Glomerular visceral epithelial cell (primary cell): ENCODE results near the gene DYRK1A.
A peak's percentile ranks its signal among the peaks of the same experiment; 100 is the strongest.

Source experiments
- DNase-seq: peaks from one replicate; pipeline ENCODE4 v3.0.0-alpha.2; 2016; ENCODE audit errors: extremely low spot score

The DYRK1A gene

DNA sequence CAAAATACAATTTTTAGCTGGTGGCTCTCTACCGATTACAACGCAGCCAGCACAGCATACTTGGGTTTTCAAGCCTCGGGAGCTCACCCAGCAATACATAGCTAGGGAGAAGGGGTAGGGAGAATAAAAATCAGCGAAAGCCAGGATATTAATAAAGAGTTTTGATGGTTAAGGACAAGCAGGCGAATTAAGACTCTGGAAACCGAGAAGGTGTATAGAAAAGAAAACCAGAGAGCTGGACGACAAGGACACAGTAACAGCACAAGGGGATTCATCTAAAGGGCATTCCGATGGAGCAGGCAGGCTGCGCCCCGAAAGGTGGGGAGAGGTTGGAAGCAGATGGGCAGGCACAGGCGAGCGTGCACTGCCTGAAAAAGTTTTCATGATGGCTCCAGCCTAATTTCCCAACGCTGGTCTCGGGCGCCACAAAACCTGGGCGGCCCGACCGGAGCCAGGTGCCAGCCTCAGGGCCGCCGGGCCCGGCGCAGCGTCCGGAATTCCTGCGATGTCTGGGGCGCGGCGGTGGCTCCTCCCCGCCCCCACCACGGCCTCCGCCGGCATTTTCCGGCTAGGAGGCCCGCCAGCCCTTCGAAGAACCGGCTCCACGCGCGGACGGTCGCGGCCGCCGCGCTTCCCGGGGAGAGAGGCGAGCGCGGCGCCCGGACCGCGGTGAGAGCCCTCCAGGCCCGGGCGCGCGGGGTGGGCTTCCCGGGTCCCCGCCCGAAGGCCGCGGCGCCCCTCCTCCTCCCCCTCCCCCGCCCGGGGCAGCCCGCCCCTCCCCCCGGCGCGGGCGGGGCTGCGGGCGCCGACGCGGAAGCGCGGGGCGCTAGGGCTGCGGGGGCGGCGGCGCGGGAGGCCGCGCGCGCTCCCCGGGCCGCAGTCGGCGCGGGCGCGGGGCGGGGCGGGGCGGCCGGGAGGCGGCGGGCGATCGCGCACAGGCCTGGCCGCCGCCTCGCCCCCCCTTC is 774 bp upstream of the DYRK1A start:
- DNase-seq: peak; percentile 76

DNA sequence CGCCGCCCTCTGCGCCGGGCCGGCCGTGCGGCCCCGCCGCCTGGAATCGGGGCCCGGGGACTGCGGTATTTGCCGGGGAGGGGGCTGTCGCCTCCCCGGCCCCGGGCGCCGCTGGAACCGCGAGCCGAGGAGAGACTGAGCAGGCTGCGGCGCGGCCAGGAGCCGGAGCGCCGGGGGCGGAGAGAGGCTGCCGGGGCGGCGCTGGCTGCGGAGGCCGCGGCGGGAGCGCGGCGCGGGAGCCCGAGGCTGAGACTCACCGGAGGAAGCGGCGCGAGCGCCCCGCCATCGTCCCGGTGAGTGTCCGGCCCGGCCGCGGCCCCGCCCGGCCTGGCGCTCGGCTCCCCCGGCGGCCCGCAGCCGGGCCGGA is 746 bp downstream of the DYRK1A start:
- DNase-seq: peak; percentile 13

DNA sequence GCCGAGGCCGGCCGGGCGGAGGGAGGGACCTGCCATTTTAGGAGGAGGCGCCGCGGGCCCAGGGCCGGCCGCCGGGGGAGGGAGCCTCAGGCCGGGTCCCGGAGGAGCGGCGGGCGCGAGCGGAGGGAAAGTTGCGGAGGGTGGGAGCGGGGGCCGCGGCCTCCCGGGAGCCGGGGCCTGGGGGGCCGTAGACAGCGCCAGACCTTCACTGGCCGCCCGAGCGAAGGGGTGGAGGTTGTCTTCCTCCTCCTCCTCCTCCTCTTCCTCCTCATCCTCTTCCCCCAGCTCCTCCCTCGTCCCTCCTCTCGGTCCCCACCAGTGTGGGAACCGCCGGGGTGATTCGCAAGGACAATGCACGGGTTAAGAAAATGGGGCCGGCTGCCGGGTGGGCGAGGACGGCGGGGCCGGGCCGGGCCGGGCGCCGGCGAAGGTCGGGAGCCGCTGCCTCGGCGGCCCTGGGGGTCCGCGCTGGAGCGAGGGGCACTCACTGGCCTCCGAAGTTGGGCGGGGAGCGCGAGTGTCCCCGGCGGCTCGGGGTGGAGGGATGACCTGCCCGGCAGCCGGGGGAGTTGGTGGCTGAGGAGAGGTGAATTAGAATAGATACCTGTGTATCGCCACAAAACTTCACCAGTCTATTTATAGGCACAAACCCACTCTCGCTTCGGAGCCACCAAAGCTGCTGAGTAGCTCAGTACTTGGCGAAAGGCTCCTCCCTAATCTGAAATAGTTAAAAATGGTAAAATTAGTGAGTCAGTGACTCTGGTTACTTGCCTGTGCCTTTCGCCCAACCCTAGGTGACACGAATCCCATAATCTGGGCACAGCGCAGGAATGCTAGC is 1.3 kb downstream of the DYRK1A start:
- peak; percentile 50 for DNase-seq

DNA sequence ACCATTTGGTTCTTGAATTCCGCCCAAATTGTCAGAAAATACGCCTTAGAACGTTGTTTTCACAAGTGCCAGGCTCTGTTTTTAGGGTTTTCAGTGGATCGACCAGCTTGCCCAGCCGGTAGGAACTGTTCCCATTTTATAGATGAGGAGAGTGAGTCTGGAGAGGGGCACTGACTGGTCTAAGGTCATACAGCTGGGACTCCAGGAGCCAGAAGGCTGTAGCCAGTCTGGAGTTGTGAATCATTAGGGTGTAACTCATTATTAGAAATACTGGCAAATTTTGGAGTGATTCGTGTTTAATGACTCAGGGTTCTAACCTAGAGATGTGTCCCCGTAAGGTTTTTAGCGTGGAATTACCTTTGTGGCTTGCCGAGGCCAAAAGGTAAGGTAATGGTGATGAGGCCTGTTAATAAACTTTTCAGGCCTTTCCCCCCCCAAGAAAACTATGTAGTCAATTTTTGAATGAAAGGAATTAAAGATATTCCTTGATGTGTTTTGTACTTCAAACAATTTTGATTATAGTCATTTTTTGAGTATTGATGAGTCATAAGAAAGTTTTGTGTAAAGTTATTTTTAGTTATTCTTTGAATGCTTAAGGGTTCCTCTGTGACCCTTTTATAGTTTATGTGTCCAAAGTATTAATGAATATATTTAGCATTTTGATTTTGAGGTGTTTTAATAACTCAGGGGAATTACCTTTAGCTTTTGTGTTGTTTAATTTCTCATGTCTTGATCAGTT is 2.1 kb downstream of the DYRK1A start:
- DNase-seq: peak; percentile 21

DNA sequence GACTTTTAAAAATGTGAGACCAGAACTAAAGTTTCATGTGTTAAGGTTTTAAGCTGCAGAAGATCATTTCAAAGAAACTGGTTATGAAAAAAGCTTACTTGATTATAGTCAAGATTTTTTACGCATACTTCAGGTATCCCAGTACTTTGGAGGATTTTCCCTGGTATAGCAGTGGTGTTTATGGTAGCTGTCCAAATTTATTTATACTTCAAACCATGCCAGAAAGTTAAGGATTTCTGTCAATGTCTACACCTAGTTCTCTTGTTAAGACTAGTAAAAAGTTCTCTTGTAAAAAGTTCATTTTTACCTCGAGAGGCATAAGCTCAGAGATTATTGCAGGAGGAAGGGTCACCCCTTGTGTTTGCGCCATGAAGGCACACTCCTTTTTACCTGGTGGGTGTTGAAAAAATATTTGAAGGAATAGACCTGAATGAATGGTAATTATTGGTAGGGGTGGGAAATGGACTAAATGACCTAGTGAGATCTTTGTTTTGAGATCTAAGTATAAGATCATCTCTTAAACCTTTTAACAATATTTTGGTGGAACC is 2.8 kb downstream of the DYRK1A start:
- DNase-seq: no peak

DNA sequence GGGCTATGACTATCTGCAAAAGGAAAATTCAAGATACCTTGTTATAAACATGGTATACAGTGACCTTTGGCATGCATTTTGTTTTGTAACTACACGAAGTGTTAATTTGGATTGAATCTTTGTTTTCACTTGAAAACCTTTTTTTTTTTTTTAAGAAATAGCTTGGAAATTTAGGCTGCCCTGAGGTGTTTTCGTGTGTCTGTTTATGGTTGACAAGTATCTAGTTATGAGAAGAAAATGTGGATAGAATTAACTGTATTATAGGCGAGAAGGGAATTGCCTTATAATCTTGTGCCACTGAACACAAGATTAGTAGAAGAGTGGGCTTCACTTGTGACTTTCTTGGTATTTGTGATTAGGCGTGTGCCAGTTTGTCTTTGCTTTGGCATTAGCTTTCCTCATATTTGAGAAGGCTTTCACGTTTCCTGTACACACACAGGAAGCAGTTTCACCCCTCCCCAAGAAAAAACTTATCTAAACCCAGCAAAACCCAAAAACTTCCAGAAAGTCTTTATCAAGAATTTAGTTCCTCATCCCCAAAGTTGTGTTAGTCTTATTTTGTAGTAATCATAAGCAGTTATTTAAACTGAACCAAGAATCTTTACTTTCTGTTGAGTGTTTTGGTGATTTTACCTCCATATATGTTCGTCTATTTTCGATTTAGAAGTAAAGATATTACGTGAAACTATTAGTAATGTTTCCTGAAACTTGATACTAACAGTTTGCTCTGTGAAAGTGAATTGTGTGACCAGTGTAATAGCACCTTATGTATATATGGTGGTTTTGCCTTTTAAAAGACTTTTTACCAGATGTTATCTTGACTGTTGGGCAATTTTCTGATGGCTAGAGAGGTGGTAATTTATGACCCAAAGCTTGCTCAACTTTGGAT is 3.8 kb downstream of the DYRK1A start:
- DNase-seq: no peak

DNA sequence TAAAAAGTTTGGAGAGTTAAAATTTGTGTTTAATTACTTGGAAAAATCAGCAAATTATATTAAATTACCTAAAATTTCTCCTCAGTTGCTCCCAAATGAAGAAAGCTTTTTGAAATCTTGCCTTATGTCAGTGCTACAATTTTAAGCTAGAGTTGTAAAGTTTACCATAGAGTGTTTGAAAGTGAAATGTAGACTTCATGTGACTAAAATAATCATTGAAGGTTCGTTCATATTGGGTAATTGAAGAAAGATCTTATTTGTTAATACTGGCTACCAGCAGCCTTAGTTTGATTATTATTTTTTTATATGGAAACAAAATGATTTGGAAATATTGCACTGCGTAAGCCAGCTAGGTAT is 4.4 kb downstream of the DYRK1A start:
- DNase-seq: no peak

DNA sequence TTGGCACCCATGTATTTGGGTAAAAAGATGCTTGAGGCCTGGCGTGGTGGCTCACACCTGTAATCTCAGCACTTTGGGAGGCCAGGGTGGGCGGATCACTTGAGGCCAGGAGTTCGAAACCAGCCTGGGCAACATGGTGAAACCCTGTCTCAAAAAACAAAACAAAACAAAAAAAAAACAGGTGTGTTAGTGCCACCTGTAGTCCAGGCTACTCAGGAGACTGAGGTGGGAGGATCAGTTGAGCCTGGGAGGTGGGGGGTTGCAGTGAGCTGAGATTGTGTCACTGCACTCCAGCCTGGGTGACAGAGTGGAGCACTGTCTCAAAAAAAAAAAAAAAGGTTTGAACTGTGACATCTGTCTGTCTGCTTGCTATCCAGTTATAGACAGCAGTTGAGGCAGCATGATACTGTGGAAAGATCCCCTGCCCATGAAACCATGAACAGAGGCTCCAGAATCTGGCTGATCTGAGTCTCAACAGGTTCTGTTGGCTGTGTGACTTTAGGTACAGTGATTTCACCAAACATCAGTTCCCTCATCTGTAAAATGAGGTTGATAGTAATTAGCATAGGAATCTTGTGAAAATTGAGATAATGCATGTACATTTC is 5.7 kb downstream of the DYRK1A start:
- no peak for DNase-seq

DNA sequence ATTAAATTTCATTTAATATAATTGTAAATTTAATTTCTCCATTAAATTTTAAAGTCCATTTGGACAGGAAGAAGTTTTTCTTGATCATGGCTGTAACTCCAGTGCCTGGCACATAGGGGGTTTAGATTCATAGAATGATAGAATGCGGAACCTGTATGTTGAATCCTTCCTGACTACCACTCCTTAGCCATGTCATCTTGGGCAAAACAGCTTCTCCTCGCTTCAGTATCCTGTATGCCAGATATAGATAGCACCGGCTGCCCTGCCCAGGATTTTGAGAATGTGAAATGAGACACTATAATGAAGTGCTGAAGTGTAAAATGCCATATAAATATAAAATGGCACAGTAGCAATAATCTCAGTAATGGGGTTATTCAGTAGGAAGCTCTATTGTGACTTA is 6.4 kb downstream of the DYRK1A start:
- DNase-seq: no peak

DNA sequence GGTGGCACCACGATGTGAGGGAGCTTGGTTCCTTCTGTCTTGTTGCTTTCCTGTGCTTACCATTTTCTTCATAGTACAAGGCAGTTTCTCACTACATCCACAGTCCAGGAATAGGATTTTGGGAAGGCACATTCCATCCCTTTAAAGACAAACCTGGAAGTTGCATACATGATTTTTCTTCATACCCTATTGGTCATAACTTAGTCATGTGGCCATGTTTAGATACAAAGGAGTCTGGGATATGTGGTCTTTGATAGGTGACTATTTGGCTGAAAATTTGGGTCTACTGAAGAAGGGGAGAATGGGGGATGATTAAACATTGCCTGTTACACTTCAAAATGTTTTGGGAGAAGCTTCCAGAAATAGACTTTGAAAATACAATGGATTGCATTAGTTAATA is 7.0 kb downstream of the DYRK1A start:
- peak; percentile 18 for DNase-seq

DNA sequence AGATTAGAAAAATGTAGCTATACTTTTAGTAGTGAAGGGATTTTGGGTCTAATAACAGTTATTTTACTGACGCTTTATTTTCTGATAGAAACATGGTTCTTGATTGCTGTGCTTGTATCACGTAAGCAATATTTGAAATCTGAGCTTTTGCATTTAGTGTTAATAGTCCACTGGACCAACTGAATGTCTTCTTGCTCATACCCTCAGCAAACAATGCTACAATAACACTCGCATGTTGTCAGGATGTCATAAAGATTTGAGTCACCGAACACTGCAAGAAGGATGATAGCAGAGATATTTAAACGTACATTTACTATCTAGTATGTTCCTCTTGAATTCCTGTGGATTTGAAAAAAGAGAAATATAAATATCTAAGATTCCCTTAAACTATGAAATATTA is 7.5 kb downstream of the DYRK1A start:
- peak; percentile 37 for DNase-seq

DNA sequence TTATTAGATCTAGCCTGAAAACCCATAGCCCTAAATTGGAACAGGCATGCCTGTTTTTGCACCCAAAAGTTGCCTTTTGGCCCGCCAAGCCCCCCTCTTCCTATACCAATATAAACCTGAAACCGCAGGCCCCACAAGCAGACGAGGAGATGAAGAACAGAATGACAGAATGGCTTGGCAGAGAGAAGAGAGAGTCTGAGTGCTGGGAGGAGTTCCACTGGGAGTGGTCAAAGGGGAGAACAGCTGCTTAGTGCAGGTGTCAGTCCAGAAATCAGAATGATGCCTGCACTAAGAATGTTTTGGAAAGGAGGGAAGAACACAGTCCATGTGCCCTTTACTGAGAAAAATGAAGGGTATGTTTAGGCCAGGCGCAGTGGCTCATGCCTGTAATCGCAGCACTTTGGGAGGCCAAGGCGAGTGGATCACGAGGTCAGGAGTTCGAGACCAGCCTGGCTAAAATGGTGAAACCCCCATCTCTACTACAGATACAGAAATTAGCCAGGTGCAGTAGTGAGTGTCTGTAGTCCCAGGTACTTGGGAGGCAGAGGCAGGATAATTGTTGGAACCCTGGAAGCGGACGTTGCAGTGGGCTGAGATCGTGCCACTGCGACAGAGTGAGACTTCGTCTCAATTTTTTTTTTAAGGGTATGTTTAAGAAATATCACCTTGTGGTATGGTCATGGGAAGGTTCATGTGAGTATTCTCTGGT is 9.4 kb downstream of the DYRK1A start:
- DNase-seq: no peak

DNA sequence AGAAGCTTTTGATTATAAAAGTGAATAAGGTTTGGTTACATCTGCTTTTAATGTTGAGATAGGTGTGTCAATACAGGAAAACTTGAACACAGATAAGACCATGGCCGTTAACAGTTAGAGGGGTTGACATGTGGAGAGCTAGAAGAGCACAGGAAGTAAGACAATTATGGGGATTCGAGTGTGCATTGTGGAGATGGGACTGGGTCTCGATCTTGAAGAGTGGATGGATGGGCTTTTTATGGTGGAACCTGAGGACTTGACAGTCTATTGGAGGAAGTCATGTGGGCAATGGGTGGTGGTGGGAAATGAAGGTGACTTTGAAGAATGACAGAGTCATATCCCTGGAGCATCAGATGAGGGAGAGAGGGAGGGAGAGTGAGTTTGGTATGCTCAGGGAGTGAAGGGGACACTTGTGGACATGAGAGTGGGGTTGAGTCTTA is 12.1 kb downstream of the DYRK1A start:
- DNase-seq: no peak

DNA sequence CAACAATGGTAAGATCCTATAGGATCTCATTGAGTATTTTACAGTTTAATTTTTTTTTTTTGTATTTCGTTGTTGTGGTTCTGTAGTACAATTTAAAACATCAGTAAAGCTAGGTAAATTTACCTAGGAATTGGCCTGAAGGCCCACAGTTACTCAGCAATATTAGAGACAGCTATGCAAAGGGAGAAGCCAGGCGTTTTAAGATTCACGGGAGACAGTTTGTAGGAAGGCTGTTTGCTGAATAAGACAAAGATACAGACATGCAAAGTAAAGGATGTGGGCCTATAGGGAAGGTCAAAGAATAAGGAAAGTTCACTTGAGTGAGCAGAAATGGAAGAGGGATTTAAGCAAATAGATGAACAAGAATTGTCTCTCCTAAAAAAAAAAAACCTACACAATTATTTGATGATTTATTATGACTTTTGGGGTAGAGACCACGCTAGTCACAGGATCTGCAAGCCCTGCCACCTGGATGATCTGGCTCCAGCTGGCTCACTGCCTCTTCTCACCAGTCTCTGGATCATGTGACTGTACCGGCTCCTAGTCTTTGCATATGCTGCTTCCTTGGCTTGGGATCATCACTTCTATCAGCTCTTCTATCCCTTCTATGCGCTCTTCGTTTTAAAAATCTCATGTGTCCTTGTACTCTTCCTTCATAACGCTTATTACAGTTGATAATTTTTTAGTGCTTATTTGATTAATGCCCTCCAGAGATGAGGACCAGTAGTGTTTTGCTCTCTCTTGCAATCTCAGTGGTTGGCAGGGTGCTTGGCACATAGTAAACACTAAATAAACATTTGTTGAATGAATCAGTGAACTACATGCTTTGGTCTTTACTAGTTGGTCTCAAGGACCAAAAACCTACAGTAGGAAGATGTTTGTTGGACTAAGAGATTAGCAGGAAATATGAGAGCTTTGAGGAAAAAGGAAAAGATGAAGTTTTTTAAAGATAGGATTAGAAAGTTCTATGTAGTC is 14.1 kb downstream of the DYRK1A start:
- peak; percentile 16 for DNase-seq

DNA sequence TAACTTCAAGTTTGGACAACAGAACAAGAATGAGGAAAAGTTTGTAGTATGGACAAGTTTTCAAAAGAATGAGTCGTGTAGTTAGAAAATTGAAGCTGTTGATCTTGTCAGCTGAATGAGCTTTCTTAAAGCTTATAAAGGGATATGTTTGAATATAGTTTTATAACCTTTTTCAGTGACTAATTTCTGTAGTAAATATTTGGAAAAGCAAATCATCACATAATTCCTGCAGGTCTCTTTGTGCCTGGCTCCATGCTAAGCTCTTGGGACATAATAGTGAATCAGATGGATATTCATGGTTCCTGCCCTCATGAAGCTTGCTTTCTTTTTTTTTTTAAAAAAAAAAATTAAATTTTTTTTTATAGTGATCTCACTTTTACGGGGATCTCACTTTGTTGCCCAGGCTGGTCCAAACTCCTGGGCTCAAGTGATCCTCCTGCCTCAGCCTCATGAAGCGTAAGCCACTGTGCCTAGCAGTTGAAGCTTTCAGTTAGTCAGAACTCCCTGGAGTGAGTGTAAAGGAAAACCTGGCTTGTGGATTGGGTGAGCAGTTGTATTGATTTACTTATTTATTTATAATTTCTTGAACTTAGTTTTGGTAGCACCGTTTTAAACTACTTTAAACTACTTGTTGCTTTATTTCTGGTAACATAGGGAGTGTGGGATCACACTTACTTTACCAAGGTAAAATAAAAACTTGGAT is 15.5 kb downstream of the DYRK1A start:
- DNase-seq: no peak

DNA sequence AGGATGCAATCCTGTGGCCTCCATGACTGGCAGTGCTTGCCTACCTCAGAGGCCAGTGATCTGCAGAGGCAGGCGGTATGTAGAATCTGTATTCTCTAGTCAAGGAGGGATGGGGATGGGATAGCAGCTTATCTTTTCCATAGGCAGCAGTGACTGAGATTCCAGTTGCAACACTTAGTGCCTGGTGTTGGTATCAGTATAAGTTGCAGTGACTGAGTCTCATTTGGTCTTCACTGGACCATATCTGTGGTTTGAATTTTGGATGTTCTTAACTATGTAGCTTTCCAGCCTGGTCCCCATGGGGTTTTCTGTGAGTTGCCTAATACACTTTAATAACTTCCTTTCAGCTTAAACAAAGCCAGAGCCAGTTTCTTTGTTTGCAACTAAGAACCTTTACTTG is 16.5 kb downstream of the DYRK1A start:
- DNase-seq: no peak

DNA sequence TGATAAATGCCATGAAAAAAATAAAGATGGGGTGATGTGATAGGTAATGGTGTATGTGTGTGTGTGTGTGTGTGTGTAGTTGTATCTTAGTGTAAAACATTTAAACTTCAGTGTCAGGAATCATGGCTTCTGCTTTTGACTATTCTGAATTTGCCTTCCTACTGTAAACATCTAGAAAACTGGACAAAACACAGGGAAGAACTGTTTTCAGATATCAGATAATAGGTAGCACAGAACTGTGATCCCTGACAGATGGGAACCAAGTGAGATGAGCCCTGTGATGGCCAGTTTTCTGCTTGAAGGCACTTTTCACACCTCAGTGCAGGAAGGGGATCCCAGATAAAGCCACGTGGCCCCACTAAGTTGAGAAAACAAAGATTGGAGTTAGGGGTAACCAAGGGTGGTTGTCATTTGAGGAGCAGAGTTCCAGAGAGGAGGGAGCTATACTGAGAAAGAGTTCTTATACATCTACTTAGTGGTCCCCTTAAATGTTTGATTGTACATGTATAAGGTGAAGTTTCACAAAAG is 17.3 kb downstream of the DYRK1A start:
- no peak for DNase-seq

DNA sequence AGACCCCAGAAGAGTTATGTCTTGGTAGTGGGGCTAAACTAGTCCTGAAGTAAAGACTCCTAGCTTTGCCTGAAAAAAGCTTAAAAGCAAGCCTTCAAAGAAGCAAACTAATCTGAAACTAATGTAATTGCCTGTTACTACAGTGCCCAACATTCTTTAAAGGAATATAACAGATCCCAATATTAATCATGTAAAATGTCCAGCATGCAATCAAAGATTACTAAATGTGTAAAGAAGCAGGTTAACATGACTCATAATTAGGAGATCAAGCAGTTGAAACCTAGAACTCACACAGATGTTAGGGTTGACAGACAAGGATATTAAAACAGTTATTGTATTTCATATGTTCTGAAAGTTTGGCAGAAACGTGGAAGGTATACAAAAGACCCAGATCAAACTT is 17.8 kb downstream of the DYRK1A start:
- DNase-seq: no peak
